GM19351 (cell line): ENCODE results near the gene DEXI.
"Not testable (repeated sequence)": the region's sequence is repeated elsewhere in the genome, so short reads cannot be mapped to it uniquely, and the experiment has no call there.

Source experiments
- ATAC-seq: cut with Tn5 transposase; IDR thresholded peaks from one replicate; pipeline ENCODE4 v1.9.1; 2021; ENCODE audit warnings: mild to moderate bottlenecking, moderate library complexity; ENCODE audit not compliant: unreplicated experiment

DEXI gene

GRCh38 chr16:10941935-10942351 is 325 bp downstream of the DEXI start:
- not testable (repeated sequence) for ATAC-seq

- no peak for ATAC-seq
Observed at GRCh38 chr16:10941127-10941933, 938 bp downstream of the DEXI start.

GRCh38 chr16:10940501-10941079 is 1.7 kb downstream of the DEXI start:
- ATAC-seq: no peak

- no peak for ATAC-seq
Observed at GRCh38 chr16:10939649-10940234, 2.5 kb downstream of the DEXI start.

GRCh38 chr16:10938796-10939648 is 3.2 kb downstream of the DEXI start:
- ATAC-seq: no peak

- no peak for ATAC-seq
Observed at GRCh38 chr16:10938321-10938720, 3.9 kb downstream of the DEXI start.

- ATAC-seq: no peak
Observed at GRCh38 chr16:10937068-10937859, 5.0 kb downstream of the DEXI start.

GRCh38 chr16:10936272-10936984 is 5.8 kb downstream of the DEXI start:
- ATAC-seq: no peak

- no peak for ATAC-seq
Observed at GRCh38 chr16:10935226-10935915, 6.9 kb downstream of the DEXI start.

GRCh38 chr16:10934325-10935107 is 7.8 kb downstream of the DEXI start:
- no peak for ATAC-seq

- ATAC-seq: no peak
Observed at GRCh38 chr16:10933865-10934264, 8.4 kb downstream of the DEXI start.

GRCh38 chr16:10932959-10933710 is 9.1 kb downstream of the DEXI start:
- ATAC-seq: no peak

GRCh38 chr16:10931977-10932632 is 10.2 kb downstream of the DEXI start:
- ATAC-seq: no peak

GRCh38 chr16:10931134-10931533 is 11.1 kb downstream of the DEXI start:
- ATAC-seq: no peak

- ATAC-seq: no peak
Observed at GRCh38 chr16:10930755-10931093, 11.5 kb downstream of the DEXI start.

GRCh38 chr16:10929853-10930754 is 12.2 kb downstream of the DEXI start:
- no peak for ATAC-seq
